HCT116 (cell line): Measurements from ENCODE around the gene MT3.
A peak's percentile ranks its signal among the peaks of the same experiment; 100 is the strongest.

Experiments
- CEBPB ChIP-seq: IDR thresholded peaks from 2 replicates; pipeline ENCODE4 v1.6.1; 2012; ENCODE audit warnings: low read depth
- EZH2 ChIP-seq: fragments of 200-600 bp; sonication (generic); IDR thresholded peaks from 2 replicates; pipeline ENCODE4 v1.6.1; 2017; ENCODE audit warnings: antibody characterized with exemption, mixed run types
- JUND ChIP-seq: IDR thresholded peaks from 2 replicates; pipeline ENCODE4 v1.6.1; 2012
- POLR2A ChIP-seq: IDR thresholded peaks from 2 replicates; pipeline ENCODE4 v1.7.0; 2011; ENCODE audit warnings: borderline replicate concordance; ENCODE audit not compliant: insufficient read depth, insufficient read length; ENCODE audit errors: extremely low read depth
- SIN3A ChIP-seq: IDR thresholded peaks from 2 replicates; pipeline ENCODE4 v1.6.1; 2012; ENCODE audit warnings: low read depth
- SRF ChIP-seq: IDR thresholded peaks from 2 replicates; pipeline ENCODE4 v1.6.1; 2012; ENCODE audit warnings: low read depth
- TCF7L2 ChIP-seq: IDR thresholded peaks from 2 replicates; pipeline ENCODE4 v1.7.0; 2011; ENCODE audit warnings: borderline replicate concordance, inconsistent platforms; ENCODE audit not compliant: insufficient read depth, insufficient read length; ENCODE audit errors: extremely low read depth
- TF ChIP-seq, protein P1 (sequence below), 3 experiments: fragments of 200-600 bp in 1 of 3; sonication (generic) in 1 of 3; IDR thresholded peaks in 2 of 3; conservative IDR thresholded peaks in 1 of 3; 2 replicates each; pipeline ENCODE4 v1.5.1; 2012 to 2017; ENCODE audit warnings: low read depth in 2 of 3, low read length in 2 of 3, antibody characterized with exemption in 1 of 3, borderline replicate concordance in 1 of 3, control low read depth in 1 of 3, mild to moderate bottlenecking in 1 of 3, mixed read lengths in 1 of 3, mixed run types in 1 of 3, moderate library complexity in 1 of 3; ENCODE audit not compliant: insufficient read depth in 1 of 3

- TF ChIP-seq, protein P1, sequence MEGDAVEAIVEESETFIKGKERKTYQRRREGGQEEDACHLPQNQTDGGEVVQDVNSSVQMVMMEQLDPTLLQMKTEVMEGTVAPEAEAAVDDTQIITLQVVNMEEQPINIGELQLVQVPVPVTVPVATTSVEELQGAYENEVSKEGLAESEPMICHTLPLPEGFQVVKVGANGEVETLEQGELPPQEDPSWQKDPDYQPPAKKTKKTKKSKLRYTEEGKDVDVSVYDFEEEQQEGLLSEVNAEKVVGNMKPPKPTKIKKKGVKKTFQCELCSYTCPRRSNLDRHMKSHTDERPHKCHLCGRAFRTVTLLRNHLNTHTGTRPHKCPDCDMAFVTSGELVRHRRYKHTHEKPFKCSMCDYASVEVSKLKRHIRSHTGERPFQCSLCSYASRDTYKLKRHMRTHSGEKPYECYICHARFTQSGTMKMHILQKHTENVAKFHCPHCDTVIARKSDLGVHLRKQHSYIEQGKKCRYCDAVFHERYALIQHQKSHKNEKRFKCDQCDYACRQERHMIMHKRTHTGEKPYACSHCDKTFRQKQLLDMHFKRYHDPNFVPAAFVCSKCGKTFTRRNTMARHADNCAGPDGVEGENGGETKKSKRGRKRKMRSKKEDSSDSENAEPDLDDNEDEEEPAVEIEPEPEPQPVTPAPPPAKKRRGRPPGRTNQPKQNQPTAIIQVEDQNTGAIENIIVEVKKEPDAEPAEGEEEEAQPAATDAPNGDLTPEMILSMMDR (IDR thresholded peaks at IDR 0.05 in 2 of 3, conservative IDR thresholded peaks at IDR 0.05 in 1 of 3; ENCODE audit: borderline replicate concordance in 1 of 3, insufficient read depth in 1 of 3, low read depth in 2 of 3, low read length in 2 of 3): peak in 2 of 3 experiments; percentile 53 to 55; a peak in 4 of 6 replicates
- TF ChIP-seq SIN3A: no peak
- TF ChIP-seq SRF: no peak
- TF ChIP-seq POLR2A: no peak
- no peak for TF ChIP-seq EZH2
- TF ChIP-seq TCF7L2: no peak
- TF ChIP-seq JUND: no peak
- no peak for TF ChIP-seq CEBPB
Observed at GRCh38 chr16:56603589-56603988, 14.3 kb downstream of the MT3 start.
